GM21390 (cell line): ENCODE data around the gene SLC7A4.
"Not testable (repeated sequence)": the region's sequence is repeated elsewhere in the genome, so short reads cannot be mapped to it uniquely, and the experiment has no call there.

ENCODE experiments used
- ATAC-seq: cut with Tn5 transposase; IDR thresholded peaks from one replicate; pipeline ENCODE4 v1.9.1; 2021; ENCODE audit not compliant: unreplicated experiment

Gene SLC7A4

DNA sequence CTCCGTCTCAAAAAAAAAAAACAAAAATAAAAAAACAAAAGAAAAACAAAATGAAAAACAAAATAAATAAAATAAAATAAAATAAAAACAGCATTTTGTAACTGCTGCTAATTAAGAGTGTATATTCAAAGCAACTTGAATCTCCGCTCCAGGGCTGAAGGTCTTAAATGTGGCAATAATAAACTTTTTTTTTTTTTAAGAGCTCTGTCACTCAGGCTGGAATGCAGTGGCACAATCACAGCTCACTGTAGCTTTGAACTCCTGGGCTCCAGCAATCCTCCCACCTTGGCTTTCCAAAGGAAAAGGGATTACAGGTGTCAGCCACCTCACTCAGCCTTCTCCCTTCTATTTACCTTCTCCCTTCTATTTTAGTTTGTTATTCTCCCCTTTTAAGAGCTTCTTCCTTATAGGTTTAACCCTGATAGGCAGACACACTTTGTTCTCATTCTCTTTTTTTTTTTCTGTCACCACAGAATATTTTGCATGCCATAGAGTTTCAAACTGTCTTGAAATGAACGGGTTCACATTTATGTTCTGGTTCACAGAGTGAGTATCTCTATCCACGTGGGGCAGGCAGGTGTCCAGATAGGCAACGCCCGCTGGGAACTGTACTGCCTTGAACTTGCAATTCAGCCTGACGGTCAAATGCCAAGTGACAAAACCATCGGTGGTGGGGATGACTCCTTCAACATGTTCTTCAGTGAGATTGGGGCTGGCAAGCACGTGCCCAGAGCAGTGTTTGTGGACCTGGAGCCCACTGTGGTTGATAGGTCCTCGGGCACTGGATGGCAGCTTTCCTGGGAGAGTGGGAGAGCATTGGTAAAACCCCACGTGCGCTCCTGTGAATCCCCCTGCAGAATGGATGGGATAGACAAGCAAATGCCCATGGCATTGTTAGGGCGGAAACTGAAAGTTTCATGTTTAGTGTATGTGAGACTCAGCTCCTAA, 32.8 kb upstream of the SLC7A4 start:
- ATAC-seq: no peak

DNA sequence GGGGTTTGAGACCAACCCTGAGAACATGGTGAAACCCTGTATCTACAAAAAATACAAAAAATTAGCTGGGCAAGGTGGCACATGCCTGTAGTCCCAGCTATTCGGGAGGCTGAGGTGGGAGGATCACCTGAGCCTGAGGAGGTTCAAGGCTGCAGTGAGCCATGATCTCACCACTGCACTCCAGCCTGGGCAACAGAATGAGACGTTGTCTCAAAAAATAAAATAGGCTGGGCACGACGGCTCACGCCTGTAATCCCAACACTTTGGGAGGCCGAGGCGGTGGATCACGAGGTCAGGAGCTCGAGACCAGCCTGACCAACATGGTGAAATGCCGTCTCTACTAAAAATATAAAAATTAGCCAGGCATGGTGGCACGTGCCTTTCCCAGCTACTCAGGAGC, 32.1 kb upstream of the SLC7A4 start:
- ATAC-seq: not testable (repeated sequence)

- ATAC-seq: not testable (repeated sequence)
These were observed 29.4 kb upstream of the SLC7A4 start for GRCh38 chr22:21061660-21062321.

DNA sequence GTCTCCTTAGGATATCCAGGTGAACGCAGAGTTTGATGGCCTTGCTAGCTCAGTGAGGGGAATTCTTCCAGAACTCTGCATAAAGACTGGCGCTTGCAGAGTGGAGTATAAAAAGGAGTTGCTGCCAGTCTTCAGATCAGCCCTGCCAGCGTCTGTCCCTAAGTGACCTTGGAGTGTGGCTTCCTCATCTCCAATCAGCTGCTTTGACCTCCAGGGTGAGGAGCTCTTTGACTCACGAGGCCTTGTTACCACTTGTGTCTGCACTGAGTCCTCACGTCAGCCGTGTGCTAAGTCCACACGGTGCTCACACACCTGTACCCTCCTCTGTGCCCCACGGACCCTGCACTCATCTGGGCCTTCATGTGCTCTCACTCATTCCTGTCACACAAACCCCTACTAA, 28.0 kb upstream of the SLC7A4 start:
- ATAC-seq: not testable (repeated sequence)

- no peak for ATAC-seq
These were observed 23.5 kb upstream of the SLC7A4 start for GRCh38 chr22:21055880-21056319.

GRCh38 chr22:21055564-21055834, 23.1 kb upstream of the SLC7A4 start:
- no peak for ATAC-seq

DNA sequence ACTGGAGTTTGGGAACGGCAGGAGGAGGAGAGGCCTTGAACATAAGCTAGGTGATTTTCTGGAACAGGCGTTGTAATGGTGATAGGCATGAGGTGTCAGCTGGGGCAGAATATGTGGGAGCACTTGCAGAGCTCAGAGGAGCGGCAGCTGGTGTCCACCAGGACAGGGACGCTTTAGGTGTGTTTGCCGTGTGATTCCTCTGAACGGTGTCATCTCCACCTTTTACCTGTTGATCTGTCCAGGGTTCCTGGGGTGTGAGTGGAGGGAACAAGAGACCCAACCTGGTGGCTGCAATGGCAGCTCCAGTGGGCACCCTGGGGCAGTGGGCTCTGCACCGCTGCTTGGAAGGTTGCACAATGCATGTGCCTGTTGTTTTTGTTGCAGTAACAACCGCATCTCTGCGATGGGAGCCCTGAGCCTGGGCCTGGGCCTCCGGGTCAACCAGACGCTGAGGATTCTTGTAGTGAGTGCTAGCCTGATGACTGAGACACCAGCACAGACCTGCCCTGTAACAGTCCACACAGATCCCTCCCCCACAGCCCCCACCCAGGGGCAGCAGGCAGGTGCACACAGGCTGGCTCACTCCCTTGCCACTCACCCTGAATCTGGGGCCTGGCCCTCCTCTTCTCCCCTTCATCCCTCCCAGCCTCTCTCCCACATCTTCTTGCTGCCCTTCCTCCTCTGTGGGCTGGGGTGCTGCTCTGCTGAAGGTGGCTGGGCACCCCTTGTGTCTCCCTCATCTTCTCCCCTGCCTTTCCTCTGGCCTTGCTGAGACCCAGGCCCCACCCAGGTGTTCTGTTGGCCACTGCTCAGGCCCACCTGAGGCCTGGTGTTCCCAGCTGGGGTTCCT, 22.6 kb upstream of the SLC7A4 start:
- ATAC-seq: no peak

DNA sequence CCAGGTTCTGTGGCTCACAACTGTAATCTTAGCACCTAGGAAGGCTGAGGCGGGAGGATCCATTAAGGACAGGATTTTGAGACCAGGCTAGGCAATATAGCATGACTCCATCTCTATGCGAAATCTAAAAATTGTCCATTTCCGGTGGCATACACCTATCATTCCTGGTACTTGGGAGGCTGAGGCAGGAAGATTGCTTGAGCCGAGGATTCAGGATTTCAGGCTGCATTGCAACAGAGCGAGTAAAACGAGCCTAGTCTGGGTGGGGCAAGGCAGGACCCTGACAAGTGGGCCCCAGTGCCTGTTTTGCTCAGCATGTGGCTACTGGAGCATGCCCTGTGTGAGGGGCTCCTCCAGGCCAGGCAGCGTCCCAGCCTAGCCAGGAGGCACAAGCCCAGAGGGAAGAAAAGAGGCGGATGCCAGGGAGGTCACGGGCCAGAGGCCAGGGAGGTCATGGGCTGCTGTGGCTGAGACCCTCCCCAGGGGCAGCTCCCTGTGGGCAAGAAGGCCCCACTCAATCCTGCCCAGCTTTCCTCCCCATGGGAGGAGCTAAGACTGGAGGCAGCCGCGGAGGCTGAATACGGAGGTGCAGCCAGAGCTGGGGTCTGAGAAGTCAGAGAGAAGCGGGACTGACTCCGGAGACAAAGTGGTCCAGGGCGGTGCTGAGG, 21.8 kb upstream of the SLC7A4 start:
- no peak for ATAC-seq

GRCh38 chr22:21052715-21053459, 20.5 kb upstream of the SLC7A4 start:
- no peak for ATAC-seq

DNA sequence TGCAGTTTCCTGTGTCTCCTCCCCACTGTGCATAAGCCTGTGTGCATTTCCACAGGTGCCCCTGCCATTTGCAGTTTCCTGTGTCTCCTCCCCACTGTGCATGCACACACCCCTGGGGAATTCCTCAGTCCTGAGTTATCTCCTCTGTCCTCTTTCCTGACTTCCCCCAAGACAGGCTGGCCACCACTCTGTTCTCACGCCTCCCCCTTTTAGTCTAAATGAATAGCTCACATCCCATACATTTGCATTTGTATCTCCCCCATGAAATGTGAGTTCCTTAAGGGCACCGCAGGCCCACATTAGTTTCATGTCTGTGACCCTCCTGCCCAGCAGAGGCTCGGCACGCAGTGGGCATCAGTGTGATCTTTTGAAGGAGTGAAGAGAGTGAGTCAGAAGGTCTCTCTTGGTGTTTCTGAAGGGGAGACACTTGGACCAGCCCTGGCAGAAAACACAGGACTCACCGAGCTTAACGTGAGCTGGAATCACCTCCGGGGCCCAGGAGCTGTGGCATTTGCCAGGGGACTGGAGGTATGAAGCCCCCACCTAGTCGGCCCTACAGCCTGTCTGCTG, 19.6 kb upstream of the SLC7A4 start:
- no peak for ATAC-seq

DNA sequence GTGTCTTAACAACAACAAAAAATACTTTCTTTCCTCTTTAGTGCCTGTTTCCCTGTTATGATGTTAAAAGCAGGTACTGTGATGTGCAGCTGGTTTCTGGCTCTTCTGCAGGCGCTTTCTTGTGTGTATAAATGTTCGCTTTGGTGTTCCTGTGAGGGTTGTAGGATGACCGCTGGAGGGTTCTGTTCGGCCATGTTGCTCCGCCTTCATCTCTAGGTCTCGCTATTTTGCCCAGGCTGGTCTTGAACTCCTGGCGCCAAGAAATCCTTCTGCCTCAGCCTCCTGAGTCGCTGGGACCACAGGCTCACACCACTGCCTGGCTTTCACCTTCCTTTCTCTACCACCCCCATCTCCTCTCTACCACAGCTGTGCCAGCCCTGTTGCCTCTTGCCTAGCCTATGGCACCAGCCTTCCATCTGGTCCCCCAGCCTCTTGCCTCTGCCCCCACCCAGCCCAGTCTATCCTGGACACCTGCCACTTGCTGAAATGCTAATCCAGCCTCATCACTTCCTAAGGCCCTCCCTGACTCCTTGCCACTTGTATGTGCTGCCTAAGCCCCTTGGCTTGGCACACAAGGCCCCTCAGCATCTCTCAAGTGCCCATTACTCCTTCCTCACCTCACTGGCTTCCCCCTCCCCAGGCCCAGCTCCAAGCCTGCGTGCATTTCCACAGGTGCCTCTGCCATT, 18.9 kb upstream of the SLC7A4 start:
- no peak for ATAC-seq

- ATAC-seq: not testable (repeated sequence)
These were observed 16.6 kb upstream of the SLC7A4 start for GRCh38 chr22:21048965-21049364.

- ATAC-seq: not testable (repeated sequence)
These were observed 16.1 kb upstream of the SLC7A4 start for GRCh38 chr22:21048448-21048847.

DNA sequence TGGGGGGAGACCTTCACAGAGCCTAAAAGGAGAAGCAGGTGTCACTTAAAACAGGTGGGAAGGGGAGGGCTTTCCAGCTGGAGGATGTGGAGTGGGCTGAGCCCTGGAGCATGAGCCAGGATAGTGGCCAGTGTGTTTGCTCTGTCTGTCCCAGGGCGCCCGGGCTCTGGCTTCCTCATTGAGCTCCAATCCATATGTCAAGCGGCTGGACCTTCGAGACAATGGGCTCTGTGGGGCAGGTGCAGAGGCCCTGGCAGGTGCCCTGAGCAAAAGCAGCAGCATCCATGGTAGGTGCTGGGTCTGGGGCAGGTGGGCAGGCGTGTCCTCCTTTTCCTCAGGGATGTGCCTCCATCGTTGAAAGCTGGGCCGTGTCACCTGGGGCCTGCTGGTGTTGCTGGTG, 15.4 kb upstream of the SLC7A4 start:
- ATAC-seq: no peak

GRCh38 chr22:21047035-21047661, 14.8 kb upstream of the SLC7A4 start:
- no peak for ATAC-seq

GRCh38 chr22:21045585-21046294, 13.4 kb upstream of the SLC7A4 start, which contains the start of gene LRRC74B:
TSS of gene LRRC74B (plus strand) at chr22:21045946. CDS start at chr22:21045987, 41 bp downstream.
- peak; percentile 84 for ATAC-seq

DNA sequence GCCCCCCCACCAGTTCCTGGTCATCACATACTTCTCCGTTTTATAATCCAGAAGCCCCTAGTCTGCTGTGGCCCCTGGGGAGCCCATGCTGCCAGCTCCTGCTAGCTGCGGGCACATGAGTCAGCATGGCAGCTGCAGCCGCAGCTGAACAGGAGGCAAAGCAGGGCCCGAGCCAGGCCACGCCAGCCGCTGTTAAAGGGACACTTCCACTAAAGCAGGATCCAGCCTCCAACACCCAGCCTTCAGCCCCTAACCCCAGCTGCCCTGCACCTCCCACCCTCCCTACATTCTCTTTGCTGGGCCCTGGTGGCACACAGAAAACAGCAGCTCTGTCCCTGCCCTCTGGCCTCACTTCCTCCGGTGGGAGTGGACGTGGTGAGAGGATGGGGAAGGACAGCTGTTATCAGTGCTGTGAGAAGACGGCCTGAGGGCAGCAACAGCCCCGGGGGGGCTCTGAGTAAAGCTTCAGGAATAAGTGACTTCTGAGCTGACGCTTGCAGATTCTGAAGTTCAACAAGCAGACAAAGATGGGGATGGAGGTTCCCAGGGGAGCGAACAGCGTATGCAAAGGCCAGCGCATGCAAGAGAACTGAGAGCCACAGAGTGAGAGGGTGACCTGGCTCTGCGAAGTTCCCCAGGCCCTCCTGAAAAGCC, 12.7 kb upstream of the SLC7A4 start:
- no peak for ATAC-seq
